NCI-H2196 treated with DMSO at 0.1 percent for 48 hours (cell line): ENCODE results near the gene STEAP4.
"Not testable (repeated sequence)": the region's sequence is repeated elsewhere in the genome, so short reads cannot be mapped to it uniquely, and the experiment has no call there.

Experiments used
- DNase-seq: peaks from one replicate; lab custom pipeline; 2025; ENCODE audit not compliant: unreplicated experiment; lab: John Stamatoyannopoulos, UW

Gene STEAP4

GRCh38 chr7:88274856-88275255 lies 31.8 kb downstream of the STEAP4 start:
- not testable (repeated sequence) for DNase-seq

- DNase-seq, result no peak
Measured at GRCh38 chr7:88269586-88269985, 37.1 kb downstream of the STEAP4 start.

DNA sequence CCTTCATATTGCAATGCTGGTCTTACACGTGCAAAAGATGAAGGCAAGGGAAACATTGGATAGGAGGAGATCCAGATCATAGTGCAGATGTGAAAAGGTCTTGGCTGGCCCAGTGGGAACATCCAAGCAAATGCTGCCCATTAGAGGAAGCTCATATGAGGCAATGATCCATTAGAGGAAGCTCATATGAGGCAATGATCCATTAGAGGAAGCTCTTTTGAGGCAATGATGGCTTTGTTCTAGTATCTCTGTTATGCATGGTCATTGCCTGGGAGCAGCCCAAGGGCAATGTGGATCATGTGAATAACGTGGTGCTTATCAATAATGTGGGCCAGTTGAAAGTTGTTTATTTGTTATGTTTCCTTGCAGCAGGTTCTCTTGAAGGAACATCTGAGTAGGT lies 37.8 kb downstream of the STEAP4 start:
- no peak for DNase-seq

- DNase-seq, result no peak
Measured at GRCh38 chr7:88268051-88268450, 38.6 kb downstream of the STEAP4 start.

GRCh38 chr7:88267421-88267820 lies 39.3 kb downstream of the STEAP4 start:
- no peak for DNase-seq

- DNase-seq, result not testable (repeated sequence)
Measured at GRCh38 chr7:88264987-88265386, 41.7 kb downstream of the STEAP4 start.

- DNase-seq, result no peak
Measured at GRCh38 chr7:88262562-88262961, 44.1 kb downstream of the STEAP4 start.

DNA sequence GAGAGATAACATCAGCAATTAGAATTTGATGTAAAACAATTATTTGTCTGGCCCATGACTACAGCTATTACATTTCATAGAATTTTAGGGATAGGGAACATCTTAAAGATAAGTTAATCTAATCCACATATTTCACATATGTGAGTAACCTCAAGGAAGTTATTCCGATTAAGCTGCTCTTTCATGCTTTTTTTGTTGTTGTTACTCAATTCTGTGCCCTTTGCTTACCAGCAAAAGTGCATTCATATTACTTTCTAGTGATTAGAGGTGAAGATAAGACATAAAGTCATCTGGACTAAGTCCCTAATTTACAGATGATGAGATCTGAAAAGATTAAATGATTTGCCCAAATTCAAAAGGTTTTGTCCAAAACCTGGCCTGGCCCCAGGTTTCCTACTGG lies 46.0 kb downstream of the STEAP4 start:
- no peak for DNase-seq

DNA sequence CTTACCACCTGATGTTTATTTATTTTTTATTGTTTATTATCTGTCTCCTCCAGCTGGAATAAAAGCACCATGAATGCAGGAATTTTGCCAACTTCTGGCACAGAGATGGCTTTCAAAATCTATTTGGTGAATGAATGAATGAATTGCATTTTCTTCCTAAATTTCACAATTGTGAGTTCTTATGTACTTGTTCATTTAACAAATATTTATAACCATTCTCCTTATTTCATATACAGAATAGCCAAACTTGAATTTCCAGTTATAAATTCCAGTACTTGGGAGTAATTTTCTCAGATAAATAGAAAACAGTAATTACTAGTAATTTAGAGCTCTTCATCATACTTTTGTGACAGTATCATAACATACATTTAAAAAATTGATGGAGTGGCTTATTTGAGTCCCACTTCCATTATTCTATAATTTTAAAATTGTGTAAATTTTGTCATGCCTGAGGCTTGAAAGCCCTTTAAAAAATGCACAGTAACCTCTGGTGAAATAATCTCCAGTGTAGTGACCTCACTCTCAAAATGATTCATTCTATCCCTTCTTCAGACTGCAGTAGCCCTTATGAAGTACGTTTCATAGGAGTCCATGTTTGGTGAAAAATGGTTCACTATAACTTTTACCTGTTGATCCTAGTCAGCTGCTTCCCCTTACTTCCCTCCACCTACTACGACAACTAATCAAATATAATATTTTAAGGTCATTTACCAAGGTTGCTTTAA lies 46.9 kb downstream of the STEAP4 start:
- DNase-seq, result no peak

DNA sequence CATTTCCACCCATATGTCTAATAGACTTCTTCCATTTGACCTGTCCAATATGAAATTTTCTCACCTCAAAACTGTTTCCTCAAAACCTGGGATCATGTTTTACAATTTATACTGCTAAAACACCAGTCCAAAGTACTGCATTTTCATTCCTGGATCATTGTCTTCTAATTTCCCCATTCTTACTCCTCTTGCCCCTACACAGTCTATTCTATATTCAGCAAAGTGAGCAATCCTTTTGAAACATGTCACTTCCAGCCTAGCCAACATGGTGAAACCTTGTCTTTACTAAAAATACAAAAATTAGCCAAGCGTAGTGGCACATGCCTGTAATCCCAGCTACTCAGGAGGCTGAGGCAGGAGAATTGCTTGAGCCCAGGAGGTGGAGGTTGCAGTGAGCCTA lies 48.4 kb downstream of the STEAP4 start:
- DNase-seq, result not testable (repeated sequence)

- DNase-seq, result no peak
Measured at GRCh38 chr7:88256906-88257305, 49.8 kb downstream of the STEAP4 start.

- DNase-seq, result no peak
Measured at GRCh38 chr7:88254721-88255424, 51.8 kb downstream of the STEAP4 start.

- no peak for DNase-seq
Measured at GRCh38 chr7:88253640-88254039, 53.1 kb downstream of the STEAP4 start.

DNA sequence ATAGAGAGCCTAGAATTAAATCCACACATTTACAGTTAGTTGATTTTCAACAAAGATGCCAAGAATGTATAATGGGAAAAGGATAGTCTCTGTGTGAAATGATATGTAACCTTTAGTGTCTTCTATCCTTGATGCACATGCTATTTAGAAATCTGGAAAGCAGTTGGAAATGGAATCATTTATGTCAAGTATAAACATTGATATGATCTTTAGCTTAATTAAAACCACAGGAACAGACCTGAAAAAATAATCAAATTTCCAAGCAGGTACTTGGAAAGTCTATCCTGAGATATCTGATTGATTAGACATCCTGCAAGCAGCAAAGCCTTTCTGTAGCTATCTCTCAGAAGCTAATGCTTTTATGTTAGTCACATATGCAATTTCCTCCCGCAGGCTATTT lies 62.4 kb downstream of the STEAP4 start:
- no peak for DNase-seq

DNA sequence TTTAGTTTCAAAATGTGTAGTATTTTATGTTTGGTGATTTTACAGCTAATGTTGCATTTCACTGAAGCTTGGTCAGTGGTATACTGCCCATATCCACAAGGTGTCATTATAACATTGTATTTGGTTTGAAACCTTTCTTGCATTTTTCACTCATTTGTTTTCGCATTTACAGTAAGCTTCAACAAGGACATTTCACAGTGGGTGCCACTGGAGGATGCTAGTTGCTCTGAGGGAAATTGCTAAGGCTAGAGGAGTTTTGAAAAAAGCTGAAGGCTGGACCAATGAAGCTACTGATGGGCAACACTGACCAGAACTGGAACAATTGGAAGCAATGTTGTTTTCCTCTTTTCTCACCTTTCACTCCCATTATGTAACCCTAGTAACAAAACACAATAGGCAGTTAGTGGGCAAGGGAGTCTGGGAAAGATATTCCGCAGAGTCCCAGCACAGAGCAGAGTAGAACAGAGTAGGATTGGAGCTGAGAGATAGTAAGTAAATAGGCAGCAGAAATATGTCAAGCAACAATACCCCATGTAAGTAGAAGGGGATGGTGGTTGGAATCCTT lies 63.3 kb downstream of the STEAP4 start:
- peak; percentile 28 for DNase-seq

DNA sequence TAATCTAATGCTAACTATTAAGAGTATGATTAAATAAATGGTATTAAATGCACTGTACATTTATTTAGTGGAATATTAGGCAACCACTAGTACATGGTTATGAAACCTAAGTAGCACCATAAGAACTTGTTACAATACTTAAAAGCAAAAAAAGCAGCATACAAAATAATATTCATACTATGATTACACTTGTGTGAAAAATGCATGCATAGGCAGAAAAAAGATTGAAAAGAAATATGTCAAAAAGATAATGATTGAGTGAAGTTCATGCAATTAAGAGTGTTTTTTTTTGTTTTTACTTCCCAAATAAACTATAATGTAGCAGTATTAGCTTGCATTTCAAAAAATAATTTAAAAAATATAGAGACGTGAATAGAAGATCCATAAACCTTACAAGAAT lies 66.8 kb downstream of the STEAP4 start:
- DNase-seq, result no peak

DNA sequence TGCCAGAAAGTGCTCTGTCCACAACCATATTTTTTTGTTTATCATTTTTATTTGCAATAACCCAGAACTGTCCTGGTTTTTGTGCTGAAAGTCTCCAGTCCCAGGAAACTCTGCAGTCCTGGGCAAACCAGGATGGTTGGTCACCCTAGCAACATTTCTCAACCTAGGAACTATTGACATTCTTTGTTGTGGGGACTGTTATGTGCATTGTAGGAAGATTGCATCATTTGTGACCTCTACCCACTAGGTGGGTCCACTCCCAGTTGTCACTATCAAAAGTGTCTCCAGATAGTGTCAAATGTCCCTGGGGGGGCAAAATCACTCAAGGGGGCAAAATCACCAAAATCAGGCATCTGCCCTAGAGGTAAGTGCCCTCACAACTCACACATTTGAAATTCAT lies 72.9 kb downstream of the STEAP4 start:
- DNase-seq, result no peak

GRCh38 chr7:88230646-88231045 lies 76.0 kb downstream of the STEAP4 start:
- no peak for DNase-seq

DNA sequence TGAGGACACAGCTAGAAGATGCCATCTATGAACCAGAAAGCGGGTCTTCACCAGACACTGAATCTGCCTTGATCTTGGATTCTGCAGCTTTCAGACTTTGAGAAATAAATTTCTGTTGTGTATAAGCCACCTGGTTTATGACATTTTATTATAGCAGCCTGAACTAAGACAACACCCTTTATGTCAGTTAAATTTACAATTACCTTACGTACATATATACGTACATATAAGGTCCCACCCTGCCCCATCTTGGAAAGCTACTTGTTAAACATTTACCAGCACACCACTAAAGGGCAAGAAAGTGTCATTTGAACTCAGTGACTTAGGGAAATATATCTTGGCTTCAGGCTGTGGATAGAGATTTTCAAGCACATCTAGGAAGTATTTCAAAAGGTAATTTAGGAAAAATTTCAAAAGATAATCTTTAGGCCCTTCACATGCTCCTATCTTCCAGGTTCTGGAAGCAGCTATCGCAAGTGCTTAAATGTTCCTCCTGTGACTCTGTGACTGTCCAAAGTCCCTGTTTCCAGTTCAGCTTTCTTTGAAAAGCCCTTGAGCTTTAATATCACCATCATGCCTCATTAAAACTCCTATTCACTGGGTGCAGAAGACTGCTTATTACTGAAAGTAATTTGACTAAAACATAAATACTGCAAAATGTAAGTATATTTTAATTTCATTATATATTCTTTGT lies 77.2 kb downstream of the STEAP4 start:
- DNase-seq, result no peak

- no peak for DNase-seq
Measured at GRCh38 chr7:88226886-88227516, 79.7 kb downstream of the STEAP4 start.

DNA sequence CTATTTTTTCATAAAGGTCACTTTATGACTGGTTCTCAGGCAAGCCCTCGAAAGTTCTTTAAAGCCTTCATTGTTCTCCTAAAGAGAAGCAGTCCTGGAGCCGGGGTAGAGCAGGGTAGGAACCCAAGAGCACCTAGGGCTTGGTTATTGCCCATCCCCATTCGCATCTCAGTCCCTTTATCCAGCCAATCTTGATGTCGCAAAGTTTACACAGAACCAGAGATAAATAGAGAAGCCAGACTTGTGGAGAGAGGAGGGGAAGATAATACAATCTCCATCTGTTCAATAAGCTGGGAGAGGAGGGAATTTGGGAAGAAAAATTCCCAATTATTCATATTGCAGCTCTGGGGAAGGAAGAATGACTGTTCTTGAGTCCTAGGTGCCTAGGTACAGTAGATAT lies 80.5 kb downstream of the STEAP4 start:
- no peak for DNase-seq
